ENCODE results near the gene ANKRD23.
"Not testable (repeated sequence)": the region's sequence is repeated elsewhere in the genome, so short reads cannot be mapped to it uniquely, and the experiment has no call there.

ANKRD23 gene

GRCh38 chr2:96813656-96814055, 30.2 kb downstream of the ANKRD23 start:
- DNase-seq = no peak

GRCh38 chr2:96811917-96812316, 31.9 kb downstream of the ANKRD23 start:
- no peak for DNase-seq

- no peak for DNase-seq
Observed at GRCh38 chr2:96810783-96811192, 33.0 kb downstream of the ANKRD23 start.

- no peak for DNase-seq
Observed at GRCh38 chr2:96809951-96810782, 33.7 kb downstream of the ANKRD23 start.

- no peak for DNase-seq
Observed at GRCh38 chr2:96809216-96809882, 34.5 kb downstream of the ANKRD23 start.

GRCh38 chr2:96808176-96808837, 35.5 kb downstream of the ANKRD23 start:
- DNase-seq = no peak

- no peak for DNase-seq
Observed at GRCh38 chr2:96807127-96807471, 36.7 kb downstream of the ANKRD23 start.

GRCh38 chr2:96806468-96807126, 37.2 kb downstream of the ANKRD23 start:
- DNase-seq = no peak

- not testable (repeated sequence) for DNase-seq
Observed at GRCh38 chr2:96805946-96806345, 37.9 kb downstream of the ANKRD23 start.

GRCh38 chr2:96804986-96805385, 38.8 kb downstream of the ANKRD23 start:
- DNase-seq = no peak

GRCh38 chr2:96802721-96803120, 41.1 kb downstream of the ANKRD23 start:
- DNase-seq = no peak

- peak; percentile 22 for DNase-seq
Observed at GRCh38 chr2:96801786-96802595, 41.8 kb downstream of the ANKRD23 start.

GRCh38 chr2:96801005-96801785, 42.6 kb downstream of the ANKRD23 start:
- peak; percentile 71 for DNase-seq

- DNase-seq = no peak
Observed at GRCh38 chr2:96800061-96801004, 43.5 kb downstream of the ANKRD23 start.

GRCh38 chr2:96799623-96799935, 44.2 kb downstream of the ANKRD23 start:
- DNase-seq = no peak

- no peak for DNase-seq
Observed at GRCh38 chr2:96798733-96799622, 44.8 kb downstream of the ANKRD23 start.

GRCh38 chr2:96797066-96797625, 46.7 kb downstream of the ANKRD23 start:
- DNase-seq = no peak

GRCh38 chr2:96796497-96796896, 47.3 kb downstream of the ANKRD23 start:
- DNase-seq = not testable (repeated sequence)

GRCh38 chr2:96795076-96795475, 48.7 kb downstream of the ANKRD23 start:
- no peak for DNase-seq
